Tibial nerve (tissue), 3 donors: ENCODE data around the gene LRRC72.

Experiments used
- POLR2A ChIP-seq, 2 donors: fragments of 450-650 bp; IDR thresholded peaks; one replicate each; pipeline ENCODE4 v1.6.1; 2017; ENCODE audit warnings: antibody characterized with exemption in 2 of 2, mild to moderate bottlenecking in 2 of 2, moderate library complexity in 2 of 2
- TF ChIP-seq, protein P1 (sequence below), 5 experiments: fragments of 200-600 bp in 3 of 5; fragments of 450-650 bp in 2 of 5; sonication (generic) in 3 of 5; IDR thresholded peaks; one replicate each; pipeline ENCODE4 v1.5.1; 2016 to 2019; ENCODE audit warnings: antibody characterized with exemption in 5 of 5, mild to moderate bottlenecking in 3 of 5, moderate library complexity in 2 of 5

DNA sequence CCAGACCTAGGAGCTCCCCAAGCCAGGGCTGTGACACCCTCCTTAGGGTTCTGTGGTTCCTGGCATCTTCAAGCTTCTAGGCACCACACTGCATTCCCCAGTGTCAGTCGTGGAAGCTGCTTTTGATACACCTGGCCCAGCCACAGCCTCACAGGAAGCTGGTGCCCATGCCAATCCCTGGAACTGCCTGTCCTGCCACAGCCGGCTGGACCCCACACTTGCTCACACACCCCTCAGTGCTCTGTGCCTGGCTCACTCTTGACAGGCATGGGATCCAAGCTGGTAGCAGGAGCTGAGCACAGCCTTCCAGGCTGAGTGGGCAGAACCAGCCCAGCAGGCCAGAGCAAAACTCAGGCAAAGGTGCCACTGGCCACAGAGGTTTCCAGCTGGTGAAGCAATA, 21.8 kb downstream of the LRRC72 start:
- no peak for TF ChIP-seq POLR2A (IDR thresholded peaks at IDR 0.05)
- TF ChIP-seq, protein P1, sequence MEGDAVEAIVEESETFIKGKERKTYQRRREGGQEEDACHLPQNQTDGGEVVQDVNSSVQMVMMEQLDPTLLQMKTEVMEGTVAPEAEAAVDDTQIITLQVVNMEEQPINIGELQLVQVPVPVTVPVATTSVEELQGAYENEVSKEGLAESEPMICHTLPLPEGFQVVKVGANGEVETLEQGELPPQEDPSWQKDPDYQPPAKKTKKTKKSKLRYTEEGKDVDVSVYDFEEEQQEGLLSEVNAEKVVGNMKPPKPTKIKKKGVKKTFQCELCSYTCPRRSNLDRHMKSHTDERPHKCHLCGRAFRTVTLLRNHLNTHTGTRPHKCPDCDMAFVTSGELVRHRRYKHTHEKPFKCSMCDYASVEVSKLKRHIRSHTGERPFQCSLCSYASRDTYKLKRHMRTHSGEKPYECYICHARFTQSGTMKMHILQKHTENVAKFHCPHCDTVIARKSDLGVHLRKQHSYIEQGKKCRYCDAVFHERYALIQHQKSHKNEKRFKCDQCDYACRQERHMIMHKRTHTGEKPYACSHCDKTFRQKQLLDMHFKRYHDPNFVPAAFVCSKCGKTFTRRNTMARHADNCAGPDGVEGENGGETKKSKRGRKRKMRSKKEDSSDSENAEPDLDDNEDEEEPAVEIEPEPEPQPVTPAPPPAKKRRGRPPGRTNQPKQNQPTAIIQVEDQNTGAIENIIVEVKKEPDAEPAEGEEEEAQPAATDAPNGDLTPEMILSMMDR (IDR thresholded peaks at IDR 0.05): no peak
